AG08395 (cell line): ENCODE measurements around the gene SHISA7.

Experiments
- DNase-seq: peaks from one replicate; pipeline ENCODE4 v3.0.0; 2012; ENCODE audit warnings: mixed read lengths, low spot score

The SHISA7 gene

DNA sequence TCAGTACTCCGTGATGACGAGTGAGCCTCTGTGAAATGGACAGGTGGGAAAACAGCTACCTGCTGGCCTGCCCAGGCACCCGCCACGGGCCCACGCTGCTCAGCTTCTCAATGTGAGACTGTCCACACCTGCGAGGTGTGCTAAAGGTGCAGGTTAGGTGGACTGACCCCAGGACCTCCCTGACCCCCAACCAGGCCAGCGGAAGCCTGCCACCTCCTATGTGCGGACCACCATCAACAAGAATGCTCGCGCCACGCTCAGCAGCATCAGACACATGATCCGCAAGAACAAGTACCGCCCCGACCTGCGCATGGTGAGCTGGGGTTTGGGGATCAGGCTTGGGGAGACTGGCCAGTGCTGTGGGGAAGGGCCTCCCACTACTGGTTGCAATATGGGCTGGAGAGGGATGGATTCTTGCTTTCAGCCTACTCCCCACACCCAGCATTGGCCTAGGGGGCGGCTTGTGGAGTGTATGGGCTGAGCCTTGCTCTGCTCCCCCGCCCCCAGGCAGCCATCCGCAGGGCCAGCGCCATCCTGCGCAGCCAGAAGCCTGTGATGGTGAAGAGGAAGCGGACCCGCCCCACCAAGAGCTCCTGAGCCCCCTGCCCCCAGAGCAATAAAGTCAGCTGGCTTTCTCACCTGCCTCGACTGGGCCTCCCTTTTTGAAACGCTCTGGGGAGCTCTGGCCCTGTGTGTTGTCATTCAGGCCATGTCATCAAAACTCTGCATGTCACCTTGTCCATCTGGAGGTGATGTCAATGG lies 55.2 kb downstream of the SHISA7 start:
- no peak for DNase-seq

DNA sequence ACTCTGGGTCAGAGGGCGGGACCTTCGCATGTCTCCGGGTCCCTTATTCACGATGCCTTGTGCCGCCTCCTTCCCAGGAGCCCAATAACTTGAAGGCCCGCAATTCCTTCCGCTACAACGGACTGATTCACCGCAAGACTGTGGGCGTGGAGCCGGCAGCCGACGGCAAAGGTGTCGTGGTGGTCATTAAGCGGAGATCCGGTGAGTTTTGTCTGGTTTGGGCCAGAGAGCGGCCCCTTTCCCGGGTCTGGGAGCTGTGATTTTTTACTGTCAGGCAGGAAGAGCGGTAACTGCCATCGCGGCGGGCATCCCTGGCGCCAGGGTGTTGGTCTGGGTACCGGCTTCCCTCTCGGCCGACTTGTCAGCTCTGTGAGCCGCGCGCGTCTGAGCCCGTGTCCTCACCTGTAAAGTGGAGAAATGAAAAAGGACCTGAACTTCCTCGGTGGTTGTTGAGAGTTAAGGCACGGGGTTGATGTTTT lies 56.6 kb downstream of the SHISA7 start:
- DNase-seq = no peak

DNA sequence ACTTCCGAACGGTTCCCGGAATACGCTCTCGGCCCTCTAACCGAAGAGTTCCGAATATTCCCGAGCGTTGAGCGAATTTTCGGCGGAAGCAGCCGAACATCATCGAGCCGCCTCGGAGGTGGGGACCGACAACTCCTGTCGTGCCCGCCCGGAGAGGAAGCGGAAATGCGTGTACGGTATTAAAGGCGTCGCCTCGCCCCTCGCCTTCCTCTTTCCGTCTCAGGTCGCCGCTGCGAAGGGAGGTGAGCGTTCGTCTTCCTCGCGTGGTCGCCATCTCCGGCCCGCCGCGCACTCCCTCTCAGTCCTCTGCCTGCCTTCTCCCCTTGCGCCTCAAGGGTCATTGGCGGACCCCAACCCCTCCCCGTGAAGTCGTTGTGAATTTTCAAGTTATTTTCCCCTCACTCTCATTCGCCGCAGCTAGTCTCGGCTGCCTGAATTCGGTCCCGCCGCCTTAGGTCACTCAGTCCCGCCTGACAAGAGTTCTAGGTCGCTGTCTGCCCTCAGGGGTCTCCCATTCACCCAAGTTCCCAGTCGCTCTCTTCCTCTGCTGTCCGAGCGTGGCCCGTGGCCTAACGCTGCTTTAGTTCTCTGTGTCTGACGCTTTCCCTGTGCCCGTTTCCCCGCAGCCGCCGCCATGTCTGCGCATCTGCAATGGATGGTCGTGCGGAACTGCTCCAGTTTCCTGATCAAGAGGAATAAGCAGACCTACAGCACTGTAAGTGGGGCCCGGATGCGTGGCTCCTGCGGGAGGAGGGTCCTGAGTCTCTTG lies 57.2 kb downstream of the SHISA7 start, which contains the start of gene RPL28:
Gene RPL28 (plus strand): TSS at position 209 of the 769 bp plus-strand sequence. CDS start 426 bp downstream, at position 635.
- DNase-seq = peak; percentile 98

GRCh38 chr19:55384920-55385723 lies 58.0 kb downstream of the SHISA7 start:
- DNase-seq = peak; percentile 93

DNA sequence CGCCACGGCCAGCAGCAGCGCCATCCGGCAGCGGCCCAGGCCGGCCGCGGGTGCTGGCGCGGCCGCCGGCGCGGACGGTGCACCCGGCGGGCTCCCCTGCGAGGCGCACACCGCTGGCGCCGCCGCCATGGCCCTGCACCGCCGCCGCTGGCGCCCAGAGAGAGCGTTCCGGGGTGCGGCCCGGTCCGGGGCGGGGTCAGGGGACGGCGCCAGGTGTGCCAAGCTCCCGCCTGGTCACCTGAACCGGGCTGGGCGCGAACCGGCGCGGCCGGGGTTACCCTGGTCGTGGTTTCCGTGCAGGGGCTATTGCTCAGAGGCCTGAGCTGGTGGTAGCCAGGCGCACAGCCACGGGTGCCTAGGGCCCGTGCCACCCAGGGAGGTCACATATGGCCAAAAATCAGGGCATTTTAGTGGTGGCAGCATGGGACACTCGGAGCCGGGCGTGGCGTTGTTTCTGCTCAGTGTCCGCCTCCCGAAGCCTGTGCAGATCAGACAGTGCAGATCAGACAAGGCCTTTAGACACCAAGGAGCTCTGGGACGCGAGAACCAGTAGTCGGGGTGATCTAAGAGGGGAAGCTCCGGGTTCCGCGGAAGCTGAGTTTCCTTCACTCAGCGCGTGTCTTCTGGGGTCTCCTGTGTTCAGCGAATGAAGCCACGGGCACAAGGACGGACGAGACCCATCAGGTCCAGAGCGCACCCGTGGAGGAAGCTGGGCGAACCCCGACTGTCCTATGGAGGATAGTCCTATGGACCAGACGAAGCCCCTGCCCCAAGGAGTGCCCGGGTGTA lies 58.8 kb downstream of the SHISA7 start, which contains the start of gene TMEM238:
Gene TMEM238 (minus strand): TSS at position 162 of the 789 bp plus-strand sequence. CDS start 33 bp downstream, at position 129.
- no peak for DNase-seq

DNA sequence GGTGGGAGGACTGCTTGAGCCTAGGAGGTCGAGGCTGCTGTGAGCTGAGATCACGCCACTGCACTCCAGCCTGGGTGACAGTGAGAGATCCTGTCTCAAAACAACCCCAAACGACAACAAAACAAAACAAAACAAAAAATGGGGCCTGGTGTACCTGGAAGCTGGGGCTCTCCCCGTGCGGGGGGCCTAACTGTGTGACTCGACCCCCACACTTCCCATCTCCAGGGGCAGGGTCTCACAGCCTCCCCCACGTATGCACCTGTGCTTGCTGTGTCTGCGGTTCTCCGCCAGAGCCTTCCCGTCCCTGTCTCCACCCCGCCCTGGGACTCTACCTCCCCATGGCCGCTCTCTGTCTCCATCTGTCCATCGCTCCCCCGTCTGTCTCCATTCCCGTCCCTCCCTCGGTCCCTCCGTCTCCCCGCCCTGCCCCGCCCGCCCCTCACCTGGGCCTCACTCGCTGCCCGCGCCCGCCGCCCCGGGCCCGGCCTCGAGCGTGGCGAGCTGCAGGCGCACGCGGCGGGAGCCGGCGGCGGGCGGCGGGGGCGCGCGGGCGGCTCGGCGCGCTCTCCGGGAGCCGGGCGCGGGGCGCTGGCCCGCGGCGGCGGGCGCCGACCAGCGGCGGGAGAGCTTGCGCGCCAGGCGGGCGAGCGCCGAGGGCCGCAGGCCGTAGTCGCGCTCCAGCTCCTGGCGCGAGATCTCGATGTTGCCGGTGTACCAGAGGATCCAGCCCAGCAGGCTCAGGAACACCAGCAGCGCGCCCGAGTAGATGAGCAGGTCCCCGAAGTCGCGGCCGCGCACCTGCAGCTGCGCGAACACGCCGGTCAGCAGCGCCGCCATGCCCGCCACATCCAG lies 59.6 kb downstream of the SHISA7 start:
- peak; percentile 74 for DNase-seq

DNA sequence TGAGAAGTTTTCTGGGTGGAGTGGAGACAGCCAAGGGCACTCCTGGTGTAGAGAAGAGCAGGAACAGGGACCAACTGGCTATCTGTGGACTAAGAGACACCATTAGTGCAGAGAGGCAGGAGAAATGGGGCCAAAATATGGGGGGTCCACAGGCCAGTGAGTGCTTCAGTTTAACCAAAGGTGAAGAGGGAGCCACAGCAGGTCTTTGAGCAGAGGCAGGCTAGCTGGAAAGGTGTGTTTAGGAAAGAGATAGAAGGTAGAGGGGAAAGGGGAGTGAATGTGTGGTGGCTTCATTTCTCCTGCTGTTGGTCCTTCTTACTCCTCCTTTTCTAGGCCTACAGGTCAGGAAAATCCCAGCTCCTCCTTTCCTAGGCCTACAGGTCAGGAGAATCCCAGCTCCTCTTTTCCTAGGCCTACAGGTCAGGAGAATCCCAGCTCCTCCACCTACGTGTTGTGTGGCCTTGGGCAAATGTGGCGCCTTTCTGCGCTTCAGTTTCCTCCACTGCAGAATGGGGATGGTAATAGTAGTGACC lies 60.5 kb downstream of the SHISA7 start:
- no peak for DNase-seq

DNA sequence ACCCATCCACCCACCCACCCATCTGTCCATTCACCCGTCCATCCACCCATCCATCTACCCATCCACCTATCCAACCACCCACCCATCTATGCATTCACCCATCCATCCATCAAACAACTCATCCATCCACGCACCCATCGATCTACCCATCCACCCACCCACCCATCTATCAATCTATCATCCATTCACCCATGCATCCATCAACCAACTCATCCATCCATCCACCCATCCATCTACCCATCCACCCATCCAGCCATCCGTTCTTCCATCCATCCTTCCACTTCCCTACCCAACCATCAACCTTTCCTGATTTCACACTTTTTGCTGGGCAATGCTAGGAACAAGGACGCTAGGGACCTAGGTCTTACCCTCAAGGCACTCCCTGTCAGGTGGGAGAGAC lies 61.1 kb downstream of the SHISA7 start:
- no peak for DNase-seq

DNA sequence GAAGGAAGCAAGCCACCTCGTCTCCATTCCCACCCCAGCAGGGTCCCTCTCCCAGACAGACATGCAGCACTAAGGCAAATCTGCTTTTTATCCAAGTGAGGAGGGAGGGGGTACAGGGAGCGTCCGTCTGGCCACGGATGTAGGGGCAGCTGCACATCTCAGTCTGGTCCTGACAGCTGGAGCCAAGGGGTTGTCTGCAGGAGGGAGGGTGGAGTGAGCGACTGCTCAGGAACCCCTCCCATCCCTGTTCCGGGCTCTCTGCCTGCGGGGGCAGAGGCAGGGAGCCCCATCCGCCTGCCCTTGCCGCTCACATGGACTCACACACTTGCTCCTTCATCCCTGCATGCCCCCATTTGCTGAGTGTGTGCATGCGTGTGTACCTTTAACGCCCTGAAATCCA lies 63.9 kb downstream of the SHISA7 start:
- DNase-seq = no peak
